ENCODE results near the gene HMGB2. TPM values are rescaled to one million over a fixed set of nuclear protein-coding genes. Genes with fewer than 3 reads are reported as not detected.
A peak's percentile ranks its signal among the peaks of the same experiment; 100 is the strongest.

Gene HMGB2
- total and polyA plus RNA-seq, 3 experiments from 2014 or later, result 212 to 342 (median 341) TPM

- peaks cover 12% of the 10 kb centered on the region for H3K4me1 ChIP-seq (ENCODE audit: insufficient read depth, low read length)
- no peaks in the 10 kb centered on the region for H3K27me3 ChIP-seq (ENCODE audit: insufficient read depth, low read length, poor library complexity, severe bottlenecking)
- CTCF ChIA-PET, result interaction anchor here (0.6 to 6.3 kb wide), 8 partner anchors 25 to 777 kb away, joined by 3 to 39 read pairs (median 3); partner anchors contain the start of gene HMGB2
- Mint-ChIP-seq H3K27me3 (peaks cover 0 to 2% of the 10 kb centered on the region in 2 donors), H3K4me1 (peaks cover 26 to 55% (median 47%) of the 10 kb centered on the region in 3 donors), H3K9me3 (no peaks in the 10 kb centered on the region), H3K4me3 (peak within 1 kb of the TSS; percentile 85 to 100 (median 99)), H3K36me3 (peaks cover 0 to 23% (median 0%) of the 10 kb centered on the region in 3 donors), H3K27ac (peak within 1 kb of the TSS; percentile 78 to 99 (median 96))
- peak within 1 kb of the TSS; percentile 96 for H3K4me3 ChIP-seq (ENCODE audit: low read length)
- POLR2A ChIA-PET, result interaction anchor here (0.5 to 6.3 kb wide), 7 partner anchors 9 to 913 kb away, joined by 3 to 206 read pairs (median 4); partner anchors contain the start of genes CEP44, FBXO8 and HMGB2
- peak; percentile 91 to 98 (median 94) for DNase-seq
- H3K9me3 ChIP-seq (ENCODE audit: low read length), result no peaks in the 10 kb centered on the region
- no peaks in the 10 kb centered on the region for H3K36me3 ChIP-seq (ENCODE audit: insufficient read depth, low read length)
- peak within 1 kb of the TSS; percentile 89 for H3K27ac ChIP-seq (ENCODE audit: low read depth, low read length)
Measured at GRCh38 chr4:173370477-173371291, 36.5 kb upstream of the HMGB2 start, which contains the start of gene SAP30. SAP30 (plus strand) TSS chr4:173370954; CDS start chr4:173371183, 229 bp downstream.

GRCh38 chr4:173370130-173370476 is 35.9 kb upstream of the HMGB2 start:
- DNase-seq, result peak in 3 of 5 donors; percentile 53 to 85 (median 57)
- no peaks in the 10 kb centered on the region for H3K27me3 ChIP-seq (ENCODE audit: insufficient read depth, low read length, poor library complexity, severe bottlenecking)
- H3K27ac ChIP-seq (ENCODE audit: low read depth, low read length), result peak overlapping the region; percentile 89
- peaks cover 32 to 59% (median 52%) of the 10 kb centered on the region in 3 donors for H3K4me1 Mint-ChIP-seq
- peak overlapping the region; percentile 78 to 99 (median 96) for H3K27ac Mint-ChIP-seq
- H3K36me3 ChIP-seq (ENCODE audit: insufficient read depth, low read length), result no peaks in the 10 kb centered on the region
- H3K27me3 Mint-ChIP-seq, result peaks cover 0 to 2% of the 10 kb centered on the region in 2 donors
- ChIA-PET POLR2A (interaction anchor here (0.5 to 6.3 kb wide), 4 partner anchors 13 to 913 kb away, joined by 3 to 206 read pairs (median 4); partner anchors contain the start of genes CEP44, FBXO8 and HMGB2), CTCF (interaction anchor here (0.6 to 6.3 kb wide), 9 partner anchors 9 to 778 kb away, joined by 3 to 39 read pairs (median 3); partner anchors contain the start of gene HMGB2)
- H3K4me1 ChIP-seq (ENCODE audit: insufficient read depth, low read length), result peaks cover 15% of the 10 kb centered on the region
- no peaks in the 10 kb centered on the region for H3K9me3 ChIP-seq (ENCODE audit: low read length)
- H3K4me3 ChIP-seq (ENCODE audit: low read length), result peak overlapping the region; percentile 96
- H3K9me3 Mint-ChIP-seq, result no peaks in the 10 kb centered on the region
- peak overlapping the region; percentile 85 to 100 (median 99) for H3K4me3 Mint-ChIP-seq
- H3K36me3 Mint-ChIP-seq, result peaks cover 0 to 23% (median 0%) of the 10 kb centered on the region in 3 donors

- H3K4me1 ChIP-seq (ENCODE audit: insufficient read depth, low read length), result peaks cover 15% of the 10 kb centered on the region
- Mint-ChIP-seq H3K36me3 (peaks cover 0 to 22% (median 0%) of the 10 kb centered on the region in 3 donors), H3K27ac (peak overlapping the region in 1 of 8 donors; percentile 54), H3K9me3 (no peaks in the 10 kb centered on the region), H3K4me3 (peak overlapping the region in 2 of 7 donors; percentile 41), H3K4me1 (peaks cover 30 to 55% (median 41%) of the 10 kb centered on the region in 3 donors), H3K27me3 (peaks cover 0 to 2% of the 10 kb centered on the region in 2 donors)
- ChIA-PET CTCF (interaction anchor here (1.3 to 6.3 kb wide), 3 partner anchors 8 to 34 kb away, joined by 3 to 39 read pairs (median 4); partner anchors contain the start of gene HMGB2), POLR2A (interaction anchor here (6.3 kb wide), 1 partner anchor 35 kb away, joined by 206 read pairs; the partner anchor contains the start of gene HMGB2)
- no peaks in the 10 kb centered on the region for H3K9me3 ChIP-seq (ENCODE audit: low read length)
- no peak overlapping the region for H3K27ac ChIP-seq (ENCODE audit: low read depth, low read length)
- DNase-seq, result no peak
- H3K36me3 ChIP-seq (ENCODE audit: insufficient read depth, low read length), result no peaks in the 10 kb centered on the region
- H3K4me3 ChIP-seq (ENCODE audit: low read length), result no peak overlapping the region
- no peaks in the 10 kb centered on the region for H3K27me3 ChIP-seq (ENCODE audit: insufficient read depth, low read length, poor library complexity, severe bottlenecking)
Measured at GRCh38 chr4:173367946-173368345, 33.8 kb upstream of the HMGB2 start.

GRCh38 chr4:173367285-173367684 is 33.1 kb upstream of the HMGB2 start:
- CTCF ChIA-PET, result interaction anchor here (1.3 to 6.3 kb wide), 2 partner anchors 11 to 33 kb away, joined by 3 to 39 read pairs; partner anchors contain the start of gene HMGB2
- no peak for DNase-seq
- POLR2A ChIA-PET, result interaction anchor here (6.3 kb wide), 1 partner anchor 34 kb away, joined by 206 read pairs; the partner anchor contains the start of gene HMGB2
- Histone ChIP-seq H3K9me3 (ENCODE audit: low read length) (no peaks in the 10 kb centered on the region), H3K27ac (ENCODE audit: low read depth, low read length) (no peak overlapping the region), H3K4me3 (ENCODE audit: low read length) (no peak overlapping the region), H3K27me3 (ENCODE audit: insufficient read depth, low read length, poor library complexity, severe bottlenecking) (no peaks in the 10 kb centered on the region), H3K4me1 (ENCODE audit: insufficient read depth, low read length) (peaks cover 15% of the 10 kb centered on the region), H3K36me3 (ENCODE audit: insufficient read depth, low read length) (no peaks in the 10 kb centered on the region)
- Mint-ChIP-seq H3K4me1 (peaks cover 28 to 48% (median 36%) of the 10 kb centered on the region in 3 donors), H3K4me3 (peak overlapping the region in 2 of 7 donors; percentile 65 to 66), H3K9me3 (no peaks in the 10 kb centered on the region), H3K36me3 (peaks cover 0 to 22% (median 0%) of the 10 kb centered on the region in 3 donors), H3K27me3 (peaks cover 0 to 2% of the 10 kb centered on the region in 2 donors), H3K27ac (peak overlapping the region in 4 of 8 donors; percentile 0 to 39 (median 7))

- peak overlapping the region in 6 of 8 donors; percentile 44 to 81 (median 60) for H3K27ac Mint-ChIP-seq
- no peaks in the 10 kb centered on the region for H3K27me3 Mint-ChIP-seq
- Histone ChIP-seq H3K27me3 (ENCODE audit: insufficient read depth, low read length, poor library complexity, severe bottlenecking) (no peaks in the 10 kb centered on the region), H3K4me1 (ENCODE audit: insufficient read depth, low read length) (peaks cover 11% of the 10 kb centered on the region), H3K27ac (ENCODE audit: low read depth, low read length) (no peak overlapping the region), H3K36me3 (ENCODE audit: insufficient read depth, low read length) (no peaks in the 10 kb centered on the region), H3K9me3 (ENCODE audit: low read length) (no peaks in the 10 kb centered on the region), H3K4me3 (ENCODE audit: low read length) (no peak overlapping the region)
- DNase-seq, result no peak
- H3K36me3 Mint-ChIP-seq, result peaks cover 0 to 9% (median 0%) of the 10 kb centered on the region in 3 donors
- POLR2A ChIA-PET, result no interaction called here
- H3K4me3 Mint-ChIP-seq, result peak overlapping the region in 2 of 7 donors; percentile 13 to 43
- no peaks in the 10 kb centered on the region for H3K9me3 Mint-ChIP-seq
- H3K4me1 Mint-ChIP-seq, result peaks cover 24 to 44% (median 36%) of the 10 kb centered on the region in 3 donors
- CTCF ChIA-PET, result interaction anchor here (1.5 to 1.9 kb wide), 2 partner anchors 16 to 31 kb away, joined by 3 to 5 read pairs; partner anchors contain the start of gene HMGB2
Measured at GRCh38 chr4:173365359-173365996, 31.3 kb upstream of the HMGB2 start.

- peaks cover 0 to 3% of the 10 kb centered on the region in 2 donors for H3K27me3 Mint-ChIP-seq
- H3K27ac Mint-ChIP-seq, result no peak overlapping the region
- no peaks in the 10 kb centered on the region for H3K27me3 ChIP-seq (ENCODE audit: insufficient read depth, low read length, poor library complexity, severe bottlenecking)
- peaks cover 16 to 27% (median 23%) of the 10 kb centered on the region in 3 donors for H3K4me1 Mint-ChIP-seq
- H3K9me3 ChIP-seq (ENCODE audit: low read length), result no peaks in the 10 kb centered on the region
- no peak overlapping the region for H3K4me3 ChIP-seq (ENCODE audit: low read length)
- H3K9me3 Mint-ChIP-seq, result no peaks in the 10 kb centered on the region
- ChIA-PET CTCF (no interaction called here), POLR2A (no interaction called here)
- H3K36me3 ChIP-seq (ENCODE audit: insufficient read depth, low read length), result no peaks in the 10 kb centered on the region
- peaks cover 6% of the 10 kb centered on the region for H3K4me1 ChIP-seq (ENCODE audit: insufficient read depth, low read length)
- no peak for DNase-seq
- no peaks in the 10 kb centered on the region for H3K36me3 Mint-ChIP-seq
- H3K27ac ChIP-seq (ENCODE audit: low read depth, low read length), result no peak overlapping the region
- H3K4me3 Mint-ChIP-seq, result no peak overlapping the region
Measured at GRCh38 chr4:173362666-173363065, 28.5 kb upstream of the HMGB2 start.

GRCh38 chr4:173360587-173361221 is 26.5 kb upstream of the HMGB2 start:
- no peak overlapping the region for H3K4me3 Mint-ChIP-seq

More at GRCh38 chr4:173360587-173361221, 26.5 kb upstream of the HMGB2 start:
- H3K27me3 Mint-ChIP-seq, result peaks cover 0 to 3% of the 10 kb centered on the region in 2 donors
- CTCF ChIA-PET, result interaction anchor here (0.7 to 0.8 kb wide), 2 partner anchors 9 to 27 kb away, joined by 3 read pairs; partner anchors contain the start of gene HMGB2
- H3K9me3 Mint-ChIP-seq, result no peaks in the 10 kb centered on the region
- POLR2A ChIA-PET, result no interaction called here
- H3K36me3 Mint-ChIP-seq, result no peaks in the 10 kb centered on the region
- DNase-seq, result no peak
- H3K27ac Mint-ChIP-seq, result no peak overlapping the region
- Histone ChIP-seq H3K9me3 (ENCODE audit: low read length) (no peaks in the 10 kb centered on the region), H3K27me3 (ENCODE audit: insufficient read depth, low read length, poor library complexity, severe bottlenecking) (no peaks in the 10 kb centered on the region), H3K4me3 (ENCODE audit: low read length) (no peak overlapping the region), H3K36me3 (ENCODE audit: insufficient read depth, low read length) (no peaks in the 10 kb centered on the region), H3K27ac (ENCODE audit: low read depth, low read length) (no peak overlapping the region), H3K4me1 (ENCODE audit: insufficient read depth, low read length) (peaks cover 3% of the 10 kb centered on the region)
- H3K4me1 Mint-ChIP-seq, result peaks cover 8% of the 10 kb centered on the region in 3 donors
